ENCODE results near the gene SEPTIN2.
A peak's percentile ranks its signal among the peaks of the same experiment; 100 is the strongest.
"Not testable (repeated sequence)": the region's sequence is repeated elsewhere in the genome, so short reads cannot be mapped to it uniquely, and the experiment has no call there.

Gene SEPTIN2

DNA sequence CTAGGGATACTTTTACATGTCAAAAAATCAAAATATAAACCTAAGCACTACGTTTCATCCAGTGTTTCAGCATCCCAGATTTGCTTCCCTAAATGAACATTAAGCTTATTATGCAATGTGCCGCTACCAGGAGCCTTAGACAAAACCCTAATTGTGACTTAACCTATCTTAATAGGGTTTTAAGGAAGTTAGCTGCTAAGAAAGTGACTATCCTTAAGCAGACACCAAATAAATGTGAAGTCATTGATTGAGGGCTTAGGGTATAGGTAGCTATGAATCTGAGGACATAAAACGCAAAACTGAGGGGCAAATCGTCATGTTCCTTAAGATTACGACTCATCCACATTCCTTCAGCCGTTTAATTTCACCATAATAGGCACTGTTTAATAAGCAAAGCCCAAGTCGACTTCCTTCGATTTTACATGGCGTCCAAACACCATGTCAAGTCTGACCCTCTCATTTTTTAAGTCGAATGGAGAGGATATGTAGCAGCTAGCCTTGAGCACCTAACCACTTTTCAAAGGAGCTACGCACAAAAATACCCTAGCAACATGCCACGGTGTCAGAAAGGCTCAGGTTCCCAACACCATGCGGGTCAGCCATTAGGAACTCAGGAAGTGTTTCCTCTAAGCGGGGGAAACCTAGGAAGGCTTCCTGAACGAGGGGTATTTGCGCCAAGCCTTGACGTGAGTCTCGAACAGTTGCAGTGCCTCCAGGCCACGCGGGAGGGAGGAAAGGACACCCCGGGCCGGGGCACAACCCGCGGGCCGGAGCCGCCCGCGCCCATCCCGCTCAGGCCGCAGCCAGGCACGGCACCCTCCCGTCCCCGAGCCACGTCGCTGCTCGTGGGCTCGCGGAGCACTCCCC lies 1.3 kb upstream of the SEPTIN2 start:
- DNase-seq = no peak

DNA sequence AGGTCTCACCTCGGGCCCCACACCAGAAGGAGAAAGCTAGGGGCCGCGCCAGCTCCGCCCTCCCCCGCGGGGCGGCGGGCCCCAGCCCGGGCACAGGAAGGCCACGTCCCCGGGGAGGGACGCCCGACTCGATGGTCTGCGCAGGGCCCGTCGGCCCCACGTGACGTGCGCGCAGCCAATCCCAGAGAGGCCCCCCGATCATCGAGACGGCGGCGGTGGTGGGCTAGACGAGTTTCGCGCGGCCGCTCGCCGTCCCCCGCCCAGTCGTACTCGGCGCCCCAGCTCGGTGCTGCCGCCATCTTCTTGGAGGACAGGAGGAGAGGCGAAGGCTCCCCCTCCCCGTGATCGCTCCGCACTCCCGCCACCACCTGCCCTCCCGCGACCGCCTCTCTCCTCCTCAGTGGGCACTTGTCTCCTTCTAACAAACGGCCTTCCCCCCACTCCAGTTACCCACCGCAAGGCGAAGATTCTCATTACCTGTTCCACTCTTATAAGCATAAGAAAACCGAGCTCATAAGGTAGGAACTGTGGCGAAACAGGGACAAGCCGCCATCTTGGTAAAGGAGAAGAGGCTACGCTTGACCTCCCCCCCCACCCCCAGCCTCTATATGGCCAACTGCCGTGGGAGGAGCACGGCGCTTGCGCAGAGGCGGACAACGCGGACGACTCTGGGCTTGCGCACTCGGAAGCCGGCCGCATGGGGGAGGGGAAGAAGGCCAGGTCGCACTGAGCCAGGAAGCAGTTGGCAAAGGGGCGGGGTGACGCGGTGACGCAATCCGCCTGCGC lies 439 bp upstream of the SEPTIN2 start, which contains the start of gene HDLBP:
HDLBP (minus strand) TSS at position 580 of the 786 bp plus-strand sequence. CDS start 48,803 bp downstream, outside the sequence.
- peak; percentile 99 to 100 (median 100) for DNase-seq

DNA sequence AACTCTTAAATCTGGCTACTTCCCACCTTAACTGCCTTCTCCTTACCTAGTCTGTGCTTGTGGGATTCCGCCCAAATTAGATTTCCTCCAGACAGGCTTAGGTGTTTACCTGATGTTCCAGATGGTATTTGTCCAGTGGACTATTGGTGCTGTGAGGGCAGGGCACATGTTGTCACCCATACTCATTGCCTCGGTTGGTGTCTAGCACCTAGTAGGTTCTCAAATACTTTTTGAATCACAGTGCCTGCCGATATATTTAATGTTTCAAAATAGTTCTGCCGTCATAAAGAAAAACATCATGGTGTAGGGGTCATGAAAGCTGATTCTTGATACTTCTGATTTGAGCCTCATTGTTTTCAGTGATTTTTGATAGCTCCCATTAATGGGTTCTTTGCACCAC lies 1.1 kb downstream of the SEPTIN2 start:
- no peak for DNase-seq

DNA sequence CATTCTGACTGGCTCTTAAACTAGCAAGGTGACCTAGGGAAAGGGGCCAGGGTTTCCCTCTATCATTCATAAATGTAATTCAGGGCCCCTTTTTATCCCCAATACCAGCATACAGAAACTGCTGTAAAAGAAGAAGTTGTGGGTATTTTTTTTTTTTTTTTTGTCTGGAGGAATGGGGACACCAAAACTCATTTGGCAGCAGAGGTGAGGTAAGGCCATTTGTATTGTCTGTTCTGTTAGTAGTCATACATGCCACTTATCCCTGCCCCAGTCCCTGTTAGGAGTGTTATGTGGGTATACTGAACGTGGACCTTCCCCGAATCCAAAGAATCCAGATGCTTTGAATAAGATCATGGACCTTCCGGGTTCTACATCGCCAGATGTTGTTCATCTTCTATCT lies 1.7 kb downstream of the SEPTIN2 start:
- no peak for DNase-seq

DNA sequence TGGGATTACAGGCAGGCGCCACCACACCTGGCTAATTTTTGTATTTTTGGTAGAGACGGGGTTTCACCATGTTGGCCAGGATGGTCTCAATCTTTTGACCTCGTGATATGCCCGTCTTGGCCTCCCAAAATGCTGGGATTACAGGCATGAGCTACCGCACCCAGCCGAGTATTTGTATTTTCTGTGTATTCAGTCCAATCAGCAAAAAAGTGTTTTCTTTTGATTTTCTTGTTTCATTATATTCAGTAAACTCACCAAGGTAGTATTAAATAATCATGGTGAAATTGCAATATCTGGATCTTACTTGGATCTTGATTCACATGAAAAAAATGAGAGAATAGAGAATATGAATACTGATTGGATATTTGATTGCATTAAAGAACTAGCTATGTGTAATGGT lies 3.1 kb downstream of the SEPTIN2 start:
- not testable (repeated sequence) for DNase-seq

DNA sequence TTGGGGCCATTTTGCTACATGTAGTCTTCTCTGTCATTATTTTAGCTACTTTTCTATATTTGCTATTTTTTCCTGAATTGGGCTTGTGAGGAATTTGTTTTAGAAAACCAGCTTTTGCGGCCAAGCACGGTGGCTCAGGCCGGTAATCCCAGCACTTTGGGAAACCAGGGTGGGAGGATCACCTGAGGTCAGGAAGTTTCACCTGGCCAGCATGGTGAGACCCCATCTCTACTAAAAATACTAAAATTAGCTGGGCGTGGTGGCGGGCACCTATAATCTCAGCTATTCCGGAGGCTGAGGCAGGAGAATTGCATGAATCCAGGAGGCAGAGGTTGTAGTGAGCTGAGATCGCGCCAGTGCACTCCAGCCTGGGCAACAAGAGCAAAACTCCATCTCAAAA lies 4.7 kb downstream of the SEPTIN2 start:
- no peak for DNase-seq

DNA sequence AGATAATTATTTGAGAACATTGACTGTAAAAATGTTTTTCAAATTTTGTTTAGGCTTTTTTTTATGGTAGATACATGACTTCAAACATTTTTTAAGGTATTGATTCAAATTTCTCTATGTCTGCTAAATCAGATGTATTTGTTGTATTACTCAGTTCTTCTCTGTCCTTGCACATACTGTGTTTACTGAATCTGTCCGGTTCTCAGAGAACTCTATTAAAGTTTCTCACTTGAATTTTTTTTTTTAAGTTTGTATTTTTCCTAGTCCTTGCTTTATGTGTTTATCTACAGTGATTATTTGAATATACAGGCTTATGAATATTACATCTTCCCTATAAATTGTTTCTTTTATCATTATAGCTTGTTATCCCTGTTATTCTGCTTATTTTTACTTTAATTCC lies 5.3 kb downstream of the SEPTIN2 start:
- DNase-seq = no peak

DNA sequence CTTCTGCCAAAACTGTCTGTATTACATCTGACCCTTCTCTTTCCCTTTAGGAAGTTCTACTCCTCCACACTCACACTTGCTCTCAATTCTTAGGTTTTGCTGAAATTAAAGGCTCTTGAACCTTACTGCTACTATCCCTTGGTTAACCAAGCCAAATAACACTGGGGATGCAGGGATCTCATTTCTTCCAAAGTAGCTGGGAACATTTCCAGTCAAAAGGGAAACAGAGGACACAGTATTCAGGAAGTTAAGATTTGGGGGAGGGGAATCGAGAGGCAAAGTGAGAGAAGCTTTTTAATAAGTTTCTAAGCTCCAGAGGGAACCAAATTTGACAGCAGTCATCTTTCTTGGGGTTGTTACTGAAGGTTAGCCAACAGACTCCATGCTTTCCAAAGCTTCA lies 6.2 kb downstream of the SEPTIN2 start:
- DNase-seq = no peak

DNA sequence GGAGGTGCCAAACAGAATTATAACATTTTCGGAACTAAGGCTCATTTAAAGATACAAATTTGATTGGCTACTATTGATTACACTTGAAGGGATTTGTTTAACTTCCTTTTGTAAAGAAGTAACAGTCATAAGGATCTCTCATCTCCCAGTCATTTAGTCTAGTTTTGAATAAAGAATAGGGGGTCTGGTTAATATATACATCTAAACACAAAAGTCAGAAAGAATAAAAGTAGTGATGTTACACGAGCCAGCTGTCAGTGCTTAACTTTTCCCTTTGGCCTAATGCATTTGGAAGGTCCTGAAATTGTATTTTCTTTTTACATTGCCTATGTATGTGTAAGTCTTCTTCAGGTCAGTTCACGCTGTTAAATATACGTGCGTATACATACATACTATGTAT lies 8.1 kb downstream of the SEPTIN2 start:
- DNase-seq = no peak

DNA sequence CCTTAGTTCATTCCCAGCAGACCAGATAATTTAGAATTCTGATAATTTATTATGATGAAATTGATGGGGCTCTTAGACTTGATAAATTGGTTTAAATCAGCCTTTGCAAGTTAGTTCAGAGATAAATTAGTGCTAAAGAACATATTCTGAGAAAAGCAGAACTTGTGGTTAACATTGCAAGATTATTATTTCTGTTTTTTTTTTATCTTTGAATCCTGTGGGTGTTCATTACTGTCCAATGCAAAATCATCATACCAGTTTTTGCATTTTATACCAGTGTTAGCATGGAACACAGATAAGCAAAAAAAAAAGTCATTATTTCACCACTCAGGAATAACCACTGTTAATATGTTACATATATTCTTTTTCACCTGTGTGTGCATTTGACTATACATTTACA lies 9.1 kb downstream of the SEPTIN2 start:
- DNase-seq = no peak

DNA sequence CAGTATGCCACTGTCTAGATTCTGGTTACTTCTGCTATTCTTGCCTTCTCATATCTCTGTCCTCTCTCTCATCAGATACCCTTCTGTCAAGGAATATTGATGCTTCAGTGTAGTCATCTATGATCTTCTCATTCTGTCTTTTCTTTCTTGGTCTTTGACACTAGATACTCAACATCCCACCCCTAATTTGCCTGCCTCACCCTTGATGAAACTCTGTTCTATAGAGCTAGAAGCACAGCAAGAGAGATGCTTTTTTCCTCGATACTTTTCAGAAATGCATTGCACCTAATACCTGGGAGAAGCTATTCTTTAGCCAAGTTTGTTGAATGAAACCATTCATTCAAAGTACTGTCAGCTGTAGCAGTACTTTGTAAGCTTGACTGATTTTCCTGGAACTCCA lies 9.5 kb downstream of the SEPTIN2 start:
- no peak for DNase-seq

DNA sequence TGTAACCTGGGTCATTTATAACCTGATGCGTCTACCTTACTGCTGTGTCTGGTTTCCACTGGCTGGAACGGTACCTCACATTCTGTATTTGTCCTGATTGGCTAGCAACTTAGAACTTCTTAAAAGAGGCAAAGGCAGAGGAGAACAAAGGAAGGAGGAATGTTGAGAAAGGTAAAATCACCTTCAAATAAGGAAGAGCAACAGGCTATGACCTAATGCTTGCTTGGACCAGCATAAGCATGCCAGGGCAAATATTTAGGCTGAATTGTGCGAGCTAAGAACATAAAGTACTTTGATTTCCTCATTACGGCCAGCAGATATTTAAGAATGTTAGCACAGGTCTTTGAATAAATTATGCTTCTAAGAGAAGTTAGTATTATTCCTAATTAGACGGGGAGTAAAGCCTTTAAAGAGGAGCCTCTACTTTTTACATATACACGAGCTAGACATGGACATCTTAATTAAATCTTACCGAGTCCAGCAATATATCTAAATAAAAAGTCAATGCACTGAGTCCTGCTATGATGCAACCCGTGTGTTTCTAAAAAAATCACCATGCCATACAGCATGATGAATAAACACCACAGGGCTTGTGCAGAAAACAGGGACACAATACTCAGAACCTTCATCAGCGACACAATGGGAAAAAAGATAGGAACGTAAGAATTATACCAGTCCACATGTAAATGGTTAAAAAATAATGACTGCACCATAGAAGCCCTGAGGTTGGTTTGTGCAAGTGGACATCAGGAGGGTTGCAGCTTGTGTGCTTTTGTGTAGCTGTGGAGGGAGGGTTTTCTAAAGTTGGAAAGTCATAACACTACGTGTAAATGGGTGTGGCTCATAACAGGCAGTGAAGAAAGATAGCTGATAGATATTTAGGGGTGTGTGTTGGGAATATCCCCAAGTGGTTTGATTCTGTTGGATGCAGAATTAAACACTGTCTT lies 14.2 kb downstream of the SEPTIN2 start:
- DNase-seq = no peak

DNA sequence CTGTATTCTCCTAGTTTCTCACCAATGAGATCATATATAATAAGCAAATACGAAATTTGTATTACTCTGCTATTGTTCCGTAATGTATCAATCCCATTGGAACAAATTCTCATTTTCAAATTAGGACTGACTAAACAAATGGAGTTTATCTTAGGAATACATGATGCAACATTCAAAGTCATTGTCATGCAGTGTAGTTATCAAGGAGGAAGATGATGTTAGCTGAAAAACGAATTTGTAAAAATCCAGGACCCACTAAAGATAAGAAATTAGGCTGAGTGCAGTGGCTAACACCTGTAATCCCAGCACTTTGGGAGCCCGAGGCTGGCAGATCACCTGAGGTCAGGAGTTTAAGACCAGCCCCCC lies 14.9 kb downstream of the SEPTIN2 start:
- no peak for DNase-seq

DNA sequence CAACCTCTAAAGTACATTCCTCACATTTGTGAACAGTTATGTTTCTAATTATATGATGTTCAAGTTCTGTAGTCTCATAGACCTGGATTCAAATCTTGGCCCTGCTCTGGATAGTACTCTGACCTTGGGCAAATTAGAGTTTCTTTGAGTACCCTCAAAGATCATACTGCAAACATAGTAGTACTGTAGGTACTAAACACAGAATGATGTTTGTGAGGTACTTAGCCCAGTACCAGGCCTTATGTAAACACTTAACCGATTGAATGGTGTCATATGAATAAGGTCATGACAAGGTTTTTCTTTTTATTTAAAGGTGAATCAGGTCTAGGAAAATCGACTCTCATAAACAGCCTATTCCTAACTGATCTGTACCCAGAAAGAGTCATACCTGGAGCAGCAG lies 19.1 kb downstream of the SEPTIN2 start:
- no peak for DNase-seq

DNA sequence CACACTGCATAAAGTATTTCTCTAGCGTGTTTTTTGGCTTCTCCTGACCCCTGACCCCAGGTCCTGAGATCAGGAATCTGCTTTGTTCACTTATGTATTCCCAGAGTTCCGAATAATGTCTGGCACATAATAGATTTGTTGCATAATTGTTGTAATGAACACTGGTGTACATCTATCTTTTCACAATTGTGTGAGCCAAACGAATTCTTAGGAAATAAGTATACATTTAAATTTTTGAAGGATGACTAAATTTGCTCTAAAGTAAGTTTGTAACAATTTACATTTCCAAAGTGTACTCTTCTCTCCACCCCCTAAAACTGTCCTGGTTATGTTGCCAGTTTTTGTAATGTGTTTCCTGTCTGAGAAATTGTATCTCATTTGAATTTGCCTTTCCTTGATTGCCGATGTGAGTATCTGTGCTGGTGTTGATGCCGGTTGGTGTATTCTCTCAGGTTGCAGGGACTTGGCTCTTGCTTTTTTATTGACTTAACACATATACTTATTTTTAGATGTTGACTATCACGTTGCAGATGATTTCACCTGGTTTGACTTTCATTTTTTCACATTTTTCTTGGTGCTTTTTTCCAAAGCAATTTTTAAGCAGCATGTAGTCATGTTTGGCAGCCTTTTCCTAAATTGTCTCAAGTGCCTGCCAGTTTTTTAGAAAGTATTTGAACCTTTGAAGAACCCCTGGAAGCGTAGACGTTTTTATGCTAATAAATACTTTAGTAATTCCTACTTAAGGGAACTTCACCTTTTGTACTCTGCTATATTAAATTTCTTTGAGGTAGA lies 24.3 kb downstream of the SEPTIN2 start:
- no peak for DNase-seq

DNA sequence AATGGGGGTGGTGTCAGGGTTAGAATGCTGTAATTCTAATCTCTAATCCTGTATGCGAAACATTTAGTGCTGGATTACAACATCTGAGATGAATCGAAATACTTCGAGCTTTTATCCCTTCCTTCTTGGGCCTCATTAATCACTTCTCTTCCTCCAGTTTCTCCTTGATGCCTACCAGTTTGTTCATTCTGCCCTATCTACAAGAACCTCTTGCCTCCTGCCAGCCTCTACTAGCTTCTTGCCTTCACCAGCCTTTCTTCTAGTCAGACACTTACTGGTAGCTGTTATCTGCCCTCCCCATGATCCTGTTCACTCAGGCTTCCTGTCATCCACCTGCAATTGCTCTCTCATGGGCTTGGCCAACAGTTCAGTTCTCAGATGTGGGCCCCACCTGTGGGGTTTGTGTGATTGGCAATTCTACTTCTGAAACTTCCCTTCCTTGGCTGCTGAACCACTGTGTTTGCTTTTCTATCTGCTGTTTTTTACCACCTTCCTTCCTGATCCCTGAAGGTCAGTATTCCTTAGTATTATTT lies 25.0 kb downstream of the SEPTIN2 start:
- DNase-seq = peak in 3 of 6 experiments; percentile 6 to 26 (median 21)

DNA sequence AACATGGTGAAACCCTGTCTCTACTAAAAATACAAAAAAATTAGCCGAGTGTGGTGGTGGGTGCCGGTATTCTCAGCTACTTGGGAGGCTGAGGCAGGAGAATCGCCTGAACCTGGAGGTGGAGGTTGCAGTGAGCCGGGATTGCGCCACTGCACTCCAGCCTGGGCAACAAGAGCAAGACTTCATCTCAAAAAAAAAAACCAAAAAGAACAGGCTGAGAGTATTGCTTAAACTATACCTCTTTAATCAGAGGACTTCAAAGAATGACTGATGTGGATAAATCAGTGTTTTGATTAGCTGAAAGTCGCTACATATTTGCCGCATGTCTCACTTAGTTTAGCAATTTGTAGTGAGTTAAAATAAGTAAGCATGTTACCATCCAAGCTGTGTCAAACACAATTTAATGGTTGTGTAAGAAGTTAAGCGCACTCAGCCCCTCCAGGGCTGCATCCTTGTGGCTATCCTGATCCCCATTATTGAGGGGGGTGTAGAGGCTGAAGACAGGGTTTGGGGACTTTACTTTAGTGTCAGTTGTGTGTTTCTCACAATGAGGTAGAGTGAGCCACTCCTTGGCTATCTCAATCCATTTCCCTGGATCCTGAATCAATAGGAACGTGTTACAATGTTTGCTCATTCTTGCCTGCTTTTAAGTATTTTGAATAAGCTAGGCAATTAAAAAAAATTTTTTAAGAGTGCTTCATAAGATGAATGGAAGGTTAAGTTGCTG lies 29.4 kb downstream of the SEPTIN2 start:
- DNase-seq = no peak

DNA sequence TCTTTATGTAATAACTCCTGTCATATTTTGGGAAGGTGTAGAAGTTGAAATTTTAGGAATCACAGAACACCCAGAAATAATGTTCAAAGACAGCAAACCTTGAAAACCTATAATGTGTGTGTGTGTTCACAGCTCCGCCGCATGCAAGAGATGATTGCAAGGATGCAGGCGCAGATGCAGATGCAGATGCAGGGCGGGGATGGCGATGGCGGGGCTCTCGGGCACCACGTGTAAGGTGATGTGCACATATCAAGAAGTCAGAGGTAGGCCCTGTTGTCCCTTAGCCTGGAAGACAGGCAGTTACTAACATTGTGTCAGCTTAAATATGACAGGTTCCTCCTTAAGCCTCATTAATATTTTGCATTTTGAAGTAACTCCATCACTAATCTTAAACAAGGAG lies 34.2 kb downstream of the SEPTIN2 start:
- no peak for DNase-seq

DNA sequence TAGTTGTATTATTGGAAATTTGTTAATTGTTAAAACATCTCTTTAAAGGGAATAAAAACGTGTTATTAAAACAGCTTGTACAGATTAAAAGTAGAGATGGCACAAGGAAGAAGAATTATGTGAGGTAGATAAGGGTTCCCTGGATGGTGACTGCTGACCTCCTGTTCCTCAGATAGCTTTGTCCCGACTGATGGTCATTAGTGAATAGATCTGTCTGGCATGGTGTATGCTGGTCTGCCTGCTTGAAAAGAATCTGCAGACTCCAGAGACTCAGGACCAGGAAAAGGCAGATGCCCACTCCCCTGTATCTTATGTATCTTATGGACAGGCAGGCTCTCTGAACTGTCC lies 34.8 kb downstream of the SEPTIN2 start:
- DNase-seq = no peak

DNA sequence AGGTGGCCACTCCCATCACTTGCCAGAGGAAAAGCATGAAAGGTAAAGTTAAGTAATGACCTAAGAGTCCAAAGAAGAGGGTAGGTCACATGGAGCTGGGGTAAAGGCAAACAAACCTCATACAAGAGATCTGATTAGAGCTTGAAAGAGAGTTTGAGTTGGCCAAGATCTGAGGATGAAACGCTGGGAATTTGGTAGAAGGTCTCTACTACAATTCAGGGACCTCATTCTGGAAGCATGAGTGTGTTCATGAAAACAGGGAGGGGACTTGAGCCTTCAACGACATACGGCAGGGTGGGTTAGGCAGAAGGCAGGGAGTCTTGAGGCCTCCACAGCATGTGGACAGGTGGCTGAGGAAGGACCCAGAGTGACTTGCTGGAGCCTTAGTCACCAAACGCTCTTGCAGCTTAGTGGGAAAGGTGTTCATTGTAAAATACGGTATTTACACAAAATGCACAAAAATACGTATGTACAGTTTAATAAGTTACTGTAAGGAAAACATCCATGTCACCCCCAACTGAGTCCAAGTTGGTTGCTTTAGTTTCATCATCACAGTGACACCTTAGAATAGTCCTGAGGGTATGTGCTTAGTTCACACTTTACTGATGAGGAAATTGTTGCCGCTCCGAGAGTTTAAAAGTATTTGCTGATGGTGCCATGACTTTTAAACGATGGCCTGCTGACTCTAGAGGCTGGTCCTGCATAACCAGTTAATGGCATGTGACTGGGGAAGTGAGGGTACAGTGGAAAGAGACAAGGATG lies 35.3 kb downstream of the SEPTIN2 start:
- DNase-seq = no peak

DNA sequence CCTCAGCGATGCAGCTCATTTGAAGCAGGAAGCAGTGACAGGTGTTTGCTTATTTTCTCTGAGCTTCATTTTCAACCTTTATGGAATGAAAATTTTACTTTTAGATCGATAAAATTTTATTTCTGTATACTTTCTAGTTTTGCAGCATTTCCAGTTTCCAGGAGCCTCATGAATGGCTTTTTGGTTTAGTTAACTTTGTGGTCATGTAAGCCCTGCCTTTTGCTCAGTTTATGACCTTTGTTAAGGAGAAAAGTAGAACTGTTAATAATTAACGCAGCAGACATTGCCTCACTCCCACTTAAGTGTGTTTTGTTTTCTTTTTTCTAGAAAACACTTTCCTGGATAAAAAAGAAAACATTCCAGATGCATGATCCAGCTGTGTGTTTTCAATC lies 35.9 kb downstream of the SEPTIN2 start:
- DNase-seq = no peak

Data from stimulated activated naive CD4-positive, alpha-beta T cell (primary cell).